ENCODE results near the gene OPA1. TPM values are rescaled to one million over a fixed set of nuclear protein-coding genes. Genes with fewer than 3 reads are reported as not detected.

OPA1 gene
- total RNA-seq, 1 experiment from 2014 or later, result 115 TPM

GRCh38 chr3:193660698-193661411 lies 67.8 kb downstream of the OPA1 start:
- TF ChIP-seq CTCF (IDR thresholded peaks at IDR 0.05; ENCODE audit: unreplicated experiment), result no peak
- CTCF ChIA-PET, result interaction anchor here (1.7 kb wide), 1 partner anchor 685 kb away, joined by 3 read pairs; no protein-coding TSS in a partner anchor
- no TSS peak for BruUV-seq (replicated peaks)
- Mint-ChIP-seq H3K27me3 (ENCODE audit: unreplicated experiment) (no peaks in the 10 kb centered on the region), H3K4me3 (ENCODE audit: low read depth, unreplicated experiment) (no peak overlapping the region), H3K9me3 (ENCODE audit: low read depth, unreplicated experiment) (no peaks in the 10 kb centered on the region), H3K36me3 (ENCODE audit: insufficient read depth, unreplicated experiment) (peaks cover 26% of the 10 kb centered on the region), H3K4me1 (ENCODE audit: low read depth, unreplicated experiment) (no peaks in the 10 kb centered on the region), H3K27ac (ENCODE audit: unreplicated experiment) (no peak overlapping the region)
- no peak for DNase-seq
- intact Hi-C loops (cut with micrococcal nuclease; ENCODE audit: unreplicated experiment), result loop anchor here (5.0 to 10.0 kb wide), 2 partner anchors 344 to 681 kb away; no protein-coding TSS in a partner anchor

GRCh38 chr3:193662757-193663322 lies 69.8 kb downstream of the OPA1 start:
- intact Hi-C loops (cut with micrococcal nuclease; ENCODE audit: unreplicated experiment), result loop anchor here (5.0 to 10.0 kb wide), 2 partner anchors 342 to 679 kb away; no protein-coding TSS in a partner anchor
- Mint-ChIP-seq H3K27me3 (ENCODE audit: unreplicated experiment) (no peaks in the 10 kb centered on the region), H3K36me3 (ENCODE audit: insufficient read depth, unreplicated experiment) (peaks cover 35% of the 10 kb centered on the region), H3K27ac (ENCODE audit: unreplicated experiment) (no peak overlapping the region), H3K4me3 (ENCODE audit: low read depth, unreplicated experiment) (no peak overlapping the region), H3K9me3 (ENCODE audit: low read depth, unreplicated experiment) (no peaks in the 10 kb centered on the region), H3K4me1 (ENCODE audit: low read depth, unreplicated experiment) (no peaks in the 10 kb centered on the region)
- CTCF ChIA-PET, result interaction anchor here (0.6 to 1.7 kb wide), 3 partner anchors 473 to 683 kb away, joined by 3 to 6 read pairs (median 3); partner anchors contain the start of gene HES1
- no peak for TF ChIP-seq CTCF (IDR thresholded peaks at IDR 0.05; ENCODE audit: unreplicated experiment)
- no peak for DNase-seq
- BruUV-seq (replicated peaks), result no TSS peak

- H3K27me3 Mint-ChIP-seq (ENCODE audit: unreplicated experiment), result no peaks in the 10 kb centered on the region
- no peaks in the 10 kb centered on the region for H3K4me1 Mint-ChIP-seq (ENCODE audit: low read depth, unreplicated experiment)
- intact Hi-C loops (cut with micrococcal nuclease; ENCODE audit: unreplicated experiment), result loop anchor here (1.0 to 10.0 kb wide), 4 partner anchors 339 to 739 kb away; no protein-coding TSS in a partner anchor
- no peak overlapping the region for H3K27ac Mint-ChIP-seq (ENCODE audit: unreplicated experiment)
- CTCF ChIA-PET, result interaction anchor here (0.7 to 2.6 kb wide), 11 partner anchors 22 to 685 kb away, joined by 3 to 20 read pairs (median 4); no protein-coding TSS in a partner anchor
- peaks cover 39% of the 10 kb centered on the region for H3K36me3 Mint-ChIP-seq (ENCODE audit: insufficient read depth, unreplicated experiment)
- BruUV-seq (replicated peaks), result no TSS peak
- H3K9me3 Mint-ChIP-seq (ENCODE audit: low read depth, unreplicated experiment), result no peaks in the 10 kb centered on the region
- TF ChIP-seq CTCF (IDR thresholded peaks at IDR 0.05; ENCODE audit: unreplicated experiment), result peak; percentile 74
- no peak overlapping the region for H3K4me3 Mint-ChIP-seq (ENCODE audit: low read depth, unreplicated experiment)
- no peak for DNase-seq
These were observed 72.5 kb downstream of the OPA1 start for GRCh38 chr3:193665370-193665989.

- no TSS peak for BruUV-seq (replicated peaks)
- intact Hi-C loops (cut with micrococcal nuclease; ENCODE audit: unreplicated experiment), result no loop called here
- H3K4me1 Mint-ChIP-seq (ENCODE audit: low read depth, unreplicated experiment), result no peaks in the 10 kb centered on the region
- H3K27me3 Mint-ChIP-seq (ENCODE audit: unreplicated experiment), result no peaks in the 10 kb centered on the region
- DNase-seq, result no peak
- no peaks in the 10 kb centered on the region for H3K9me3 Mint-ChIP-seq (ENCODE audit: low read depth, unreplicated experiment)
- no peak overlapping the region for H3K27ac Mint-ChIP-seq (ENCODE audit: unreplicated experiment)
- no peak overlapping the region for H3K4me3 Mint-ChIP-seq (ENCODE audit: low read depth, unreplicated experiment)
- H3K36me3 Mint-ChIP-seq (ENCODE audit: insufficient read depth, unreplicated experiment), result peaks cover 53% of the 10 kb centered on the region
- TF ChIP-seq CTCF (IDR thresholded peaks at IDR 0.05; ENCODE audit: unreplicated experiment), result no peak
- CTCF ChIA-PET, result interaction anchor here (0.6 to 0.9 kb wide), 2 partner anchors 150 to 642 kb away, joined by 3 read pairs; no protein-coding TSS in a partner anchor
These were observed 80.8 kb downstream of the OPA1 start for GRCh38 chr3:193673845-193674244.

All from Calu3 (cell line).